H1 (cell line): ENCODE data around the gene SIX3. TPM values are rescaled to one million over a fixed set of nuclear protein-coding genes. Genes with fewer than 3 reads are reported as not detected.

Experiments
- CTCF ChIA-PET: fragments of 300-600 bp; sonication (Branson Sonifier 250); formaldehyde crosslinking; loops from one replicate; lab custom pipeline; 2021; ENCODE audit not compliant: partially characterized antibody; lab: Charles Lee
- POLR2A ChIA-PET: fragments of 300-600 bp; sonication (Branson Sonifier 250); formaldehyde crosslinking; loops from one replicate; lab custom pipeline; 2021; ENCODE audit warnings: inconsistent platforms; ENCODE audit not compliant: partially characterized antibody; lab: Charles Lee
- DNase-seq, 2 experiments: peaks; one replicate each; pipeline versions ENCODE4 v3.0.0 to v3.0.0-alpha.2; 2010 to 2022; ENCODE audit warnings: low spot score in 2 of 2, low read depth in 1 of 2, mixed read lengths in 1 of 2
- FAIRE-seq: peaks from 2 replicates; lab custom pipeline; 2011; peaks lifted over from hg19 to GRCh38; lab: Jason Lieb, UNC
- H2AFZ ChIP-seq: 2 replicates; pipeline ENCODE4 v1.8.1; 2012; ENCODE audit warnings: low read length, inconsistent platforms
- H2AK5ac ChIP-seq: 2 replicates; pipeline ENCODE4 v1.6.1; 2013; ENCODE audit warnings: low read depth, low read length
- H2BK120ac ChIP-seq: replicated peaks from 2 replicates; pipeline ENCODE3; 2013; ENCODE audit warnings: low read depth, low read length, inconsistent platforms
- H2BK12ac ChIP-seq: 2 replicates; pipeline ENCODE4 v1.6.1; 2013; ENCODE audit warnings: low read depth, low read length
- H2BK15ac ChIP-seq: 2 replicates; pipeline ENCODE4 v1.6.1; 2013; ENCODE audit warnings: low read length
- H2BK20ac ChIP-seq: 2 replicates; pipeline ENCODE4 v1.6.1; 2013; ENCODE audit warnings: low read length
- H2BK5ac ChIP-seq: 2 replicates; pipeline ENCODE4 v1.6.1; 2013; ENCODE audit warnings: low read depth, low read length
- H3K14ac ChIP-seq: 2 replicates; pipeline ENCODE4 v1.6.1; 2013; ENCODE audit warnings: inconsistent platforms; ENCODE audit not compliant: insufficient read length
- H3K18ac ChIP-seq: 2 replicates; pipeline ENCODE4 v1.6.1; 2013; ENCODE audit warnings: low read length; ENCODE audit errors: extremely low read depth
- H3K23ac ChIP-seq: 2 replicates; pipeline ENCODE4 v1.6.1; 2013; ENCODE audit warnings: inconsistent platforms; ENCODE audit not compliant: insufficient read length
- H3K23me2 ChIP-seq: 2 replicates; pipeline ENCODE4 v1.6.1; 2013; ENCODE audit warnings: low read depth, low read length
- H3K27ac ChIP-seq: 2 replicates; pipeline ENCODE4 v1.6.1; 2011; ENCODE audit warnings: low read depth, low read length, inconsistent platforms
- H3K27me3 ChIP-seq, 4 experiments: replicated peaks in 1 of 4; 1 replicate in 1 of 4; 2 replicates in 3 of 4; pipeline versions ENCODE4 v1.6.1 to v1.8.1; 2011 to 2013; ENCODE audit warnings: low read length in 3 of 4, mild to moderate bottlenecking in 3 of 4, inconsistent platforms in 2 of 4, mixed read lengths in 2 of 4, moderate library complexity in 1 of 4; ENCODE audit not compliant: control insufficient read depth in 3 of 4, insufficient read depth in 3 of 4; ENCODE audit errors: extremely low read depth in 1 of 4
- H3K36me3 ChIP-seq, 4 experiments: 2 replicates each; pipeline versions ENCODE4 v1.6.1 to v1.8.1; 2011 to 2013; ENCODE audit warnings: mild to moderate bottlenecking in 4 of 4, low read length in 3 of 4, moderate library complexity in 2 of 4, control low read depth in 1 of 4, inconsistent platforms in 1 of 4; ENCODE audit not compliant: insufficient read depth in 4 of 4, control insufficient read depth in 2 of 4
- H3K4ac ChIP-seq: replicated peaks from 2 replicates; pipeline ENCODE3; 2013; ENCODE audit warnings: low read length, low read depth, mixed read lengths, inconsistent platforms; ENCODE audit not compliant: insufficient read length
- H3K4me1 ChIP-seq, 4 experiments: replicated peaks in 1 of 4; 1 replicate in 1 of 4; 2 replicates in 3 of 4; pipeline versions ENCODE4 v1.6.1 to v1.8.1; 2011 to 2013; ENCODE audit warnings: low read length in 3 of 4, inconsistent platforms in 2 of 4, mixed read lengths in 1 of 4; ENCODE audit not compliant: insufficient read depth in 4 of 4, control insufficient read depth in 3 of 4
- H3K4me2 ChIP-seq, 2 experiments: 2 replicates each; pipeline versions ENCODE4 v1.6.1 to v1.8.1; 2011 to 2013; ENCODE audit warnings: low read depth in 2 of 2, low read length in 2 of 2, control low read depth in 1 of 2, inconsistent platforms in 1 of 2, mild to moderate bottlenecking in 1 of 2; ENCODE audit not compliant: insufficient read depth in 1 of 2
- H3K4me3 ChIP-seq, 4 experiments: fragments of 200-600, 300-600 bp in 1 of 4; sonication (generic), shearing (Covaris generic), sonication (Bioruptor Twin) in 1 of 4; 2 replicates each; pipeline versions ENCODE4 v1.5.1 to v1.8.1; 2011 to 2016; ENCODE audit warnings: low read length in 4 of 4, low read depth in 3 of 4, control low read depth in 2 of 4, inconsistent platforms in 2 of 4, mild to moderate bottlenecking in 2 of 4, mixed read lengths in 1 of 4, moderate library complexity in 1 of 4; ENCODE audit not compliant: insufficient read depth in 2 of 4; ENCODE audit errors: extremely low read depth in 1 of 4
- H3K56ac ChIP-seq: replicated peaks from 2 replicates; pipeline ENCODE3; 2013; ENCODE audit warnings: low read depth, mild to moderate bottlenecking, mixed read lengths, low read length, inconsistent platforms; ENCODE audit not compliant: insufficient read length
- H3K79me1 ChIP-seq: 2 replicates; pipeline ENCODE4 v1.6.1; 2013; ENCODE audit warnings: low read depth, low read length, control low read depth
- H3K79me2 ChIP-seq, 2 experiments: 2 replicates each; pipeline versions ENCODE4 v1.6.1 to v1.8.1; 2012 to 2013; ENCODE audit warnings: low read length in 2 of 2, mild to moderate bottlenecking in 2 of 2, inconsistent platforms in 1 of 2; ENCODE audit not compliant: insufficient read depth in 2 of 2, control insufficient read depth in 1 of 2
- H3K9ac ChIP-seq, 4 experiments: replicated peaks in 1 of 4; 1 replicate in 1 of 4; 2 replicates in 3 of 4; pipeline versions ENCODE4 v1.6.1 to v1.8.1; 2011 to 2013; ENCODE audit warnings: low read depth in 3 of 4, low read length in 3 of 4, control low read depth in 2 of 4, mild to moderate bottlenecking in 2 of 4, moderate library complexity in 2 of 4, inconsistent platforms in 1 of 4; ENCODE audit errors: extremely low read depth in 1 of 4
- H3K9me3 ChIP-seq, 2 experiments: 2 replicates each; pipeline versions ENCODE4 v1.6.1 to v1.8.1; 2012 to 2013; ENCODE audit warnings: mild to moderate bottlenecking in 2 of 2, moderate library complexity in 2 of 2, control low read depth in 1 of 2, inconsistent platforms in 1 of 2, low read depth in 1 of 2, low read length in 1 of 2, mixed read lengths in 1 of 2; ENCODE audit not compliant: insufficient read depth in 2 of 2
- H4K20me1 ChIP-seq, 2 experiments: replicated peaks in 1 of 2; 2 replicates each; pipeline versions ENCODE3 to v1.8.1; 2011 to 2013; ENCODE audit warnings: inconsistent platforms in 2 of 2, low read length in 2 of 2, mild to moderate bottlenecking in 1 of 2; ENCODE audit not compliant: insufficient read depth in 2 of 2, control insufficient read depth in 1 of 2
- H4K5ac ChIP-seq: 2 replicates; pipeline ENCODE4 v1.6.1; 2013; ENCODE audit warnings: low read length, low read depth, mixed read lengths, inconsistent platforms; ENCODE audit not compliant: insufficient read length
- H4K8ac ChIP-seq: 2 replicates; pipeline ENCODE4 v1.8.0; 2013; ENCODE audit warnings: mild to moderate bottlenecking, moderate library complexity, low read length, inconsistent platforms; ENCODE audit not compliant: insufficient read depth; ENCODE audit errors: extremely low read depth
- H4K91ac ChIP-seq: replicated peaks from 2 replicates; pipeline ENCODE3; 2013; ENCODE audit warnings: low read length, mixed read lengths, inconsistent platforms; ENCODE audit not compliant: insufficient read length
- BCL11A ChIP-seq, 2 experiments: IDR thresholded peaks; one replicate each; pipeline ENCODE4 v1.6.1; 2011; ENCODE audit warnings: low read depth in 2 of 2, low read length in 2 of 2, mild to moderate bottlenecking in 2 of 2
- CHD1 ChIP-seq: IDR thresholded peaks from 2 replicates; pipeline ENCODE4 v1.6.1; 2012; ENCODE audit warnings: low read depth, low read length, improper control_type of control experiment
- CREB1 ChIP-seq: IDR thresholded peaks from 2 replicates; pipeline ENCODE4 v1.6.1; 2012; ENCODE audit warnings: inconsistent platforms
- EGR1 ChIP-seq: IDR thresholded peaks from 2 replicates; pipeline ENCODE4 v1.6.1; 2011; ENCODE audit warnings: low read depth, low read length, borderline replicate concordance
- FOSL1 ChIP-seq: IDR thresholded peaks from 2 replicates; pipeline ENCODE4 v1.6.1; 2011; ENCODE audit warnings: mild to moderate bottlenecking, low read depth, low read length, moderate library complexity; ENCODE audit not compliant: insufficient read depth
- GABPA ChIP-seq: IDR thresholded peaks from 2 replicates; pipeline ENCODE4 v1.6.1; 2011; ENCODE audit warnings: mild to moderate bottlenecking, low read length, moderate library complexity, borderline replicate concordance; ENCODE audit not compliant: insufficient read depth
- KDM4A ChIP-seq: IDR thresholded peaks from one replicate; pipeline ENCODE4 v1.7.1; 2012; ENCODE audit warnings: low read depth, mild to moderate bottlenecking, moderate library complexity, low read length, inconsistent platforms; ENCODE audit not compliant: severe bottlenecking
- PHF8 ChIP-seq: fragments of 200-600 bp; sonication (generic); conservative IDR thresholded peaks from 2 replicates; pipeline ENCODE4 v1.7.1; 2012; ENCODE audit warnings: low read depth, mild to moderate bottlenecking, inconsistent platforms, low read length, moderate library complexity
- RAD21 ChIP-seq, 2 experiments: IDR thresholded peaks in 1 of 2; conservative IDR thresholded peaks in 1 of 2; 2 replicates each; pipeline ENCODE4 v1.6.1; 2011; ENCODE audit warnings: low read depth in 2 of 2, low read length in 2 of 2, improper control_type of control experiment in 1 of 2, inconsistent platforms in 1 of 2, mild to moderate bottlenecking in 1 of 2, moderate library complexity in 1 of 2
- TAF7 ChIP-seq: optimal IDR thresholded peaks from 2 replicates; pipeline ENCODE3; 2011; ENCODE audit warnings: low read depth, mild to moderate bottlenecking, inconsistent platforms, low read length, moderate library complexity, borderline replicate concordance
- WGBS, 2 experiments: shearing (Covaris generic) in 1 of 2; methylation state at CpG; one replicate each; pipeline versions ENCODE4 v1.1.6 to v1.1.7; 2013 to 2015; ENCODE audit warnings: low lambda C conversion rate in 2 of 2, mixed read lengths in 2 of 2, inconsistent platforms in 1 of 2, low coverage in 1 of 2, missing lambda C conversion rate in 1 of 2; ENCODE audit not compliant: insufficient replicate concordance in 2 of 2, insufficient coverage in 1 of 2, insufficient read length in 1 of 2; ENCODE audit errors: extremely low coverage in 1 of 2, missing lambda C conversion rate in 1 of 2; 5-methylcytosine and 5-hydroxymethylcytosine counted together
- polyA plus RNA-seq, 7 experiments: library from polyadenylated mRNA; depleted of rRNA in 3 of 7; stranded (reverse) in 5 of 7; unstranded in 2 of 7; fragments of >200 nt in 5 of 7; fragments of 200-250 nt in 2 of 7; gene quantifications; 1 replicate in 5 of 7; 2 replicates in 1 of 7; 4 replicates in 1 of 7; pipeline versions ENCODE4 v1.2.1 to v1.2.3, GENCODE V29; 2011 to 2013; ENCODE audit warnings: missing spikeins in 2 of 7, mixed read lengths in 2 of 7
- total RNA-seq: library from RNA; stranded (reverse); fragmentation: NEBNext Ultra II Directional; extraction: Animal tissue kit (Norgen Biotek cat#: 25700); gene quantifications from 2 replicates; pipeline ENCODE4 v1.2.1, GENCODE V29; 2021

SIX3 gene
- total and polyA plus RNA-seq, 2 of the 8 experiments (the other 6 are each of a cell fraction or from before 2014, with no cell fraction given): 0.02 to 0.19 TPM

GRCh38 chr2:44960871-44961270 lies 19.4 kb downstream of the SIX3 start:
- ChIA-PET POLR2A (no interaction called here), CTCF (interaction anchor here (1.7 to 9.8 kb wide), 2 partner anchors 9 to 293 kb away, joined by 4 to 214 read pairs; no protein-coding TSS in a partner anchor)
- H2BK12ac ChIP-seq: no peak overlapping the region
- no peak overlapping the region for H3K14ac ChIP-seq
- H3K4me2 ChIP-seq: no peak overlapping the region
- H4K8ac ChIP-seq: no peak overlapping the region
- no peak overlapping the region for H3K27ac ChIP-seq
- H2BK5ac ChIP-seq: no peak overlapping the region
- WGBS, 2 experiments: 89% methylated on average over 5 of the region's 5 CpGs; no CpG with 5 or more reads in 1 of the 2 experiments
- H3K9ac ChIP-seq: no peak overlapping the region
- no peak overlapping the region for H2AFZ ChIP-seq
- no peaks in the 10 kb centered on the region for H3K23me2 ChIP-seq
- no peak for DNase-seq
- H3K56ac ChIP-seq: no peak overlapping the region
- no peak overlapping the region for H2BK20ac ChIP-seq
- H3K4ac ChIP-seq: no peak overlapping the region
- FAIRE-seq: no peak
- no peak overlapping the region; the same call in none of the 2 replicates for H2BK15ac ChIP-seq
- H3K4me3 ChIP-seq: no peak overlapping the region
- peaks cover 0 to 23% (median 12%) of the 10 kb centered on the region in 4 experiments; a peak in 6 of 7 replicates for H3K27me3 ChIP-seq
- H3K36me3 ChIP-seq: no peaks in the 10 kb centered on the region
- H3K9me3 ChIP-seq: no peaks in the 10 kb centered on the region
- TF ChIP-seq CHD1 (no peak), FOSL1 (no peak), TAF7 (no peak), RAD21 (IDR thresholded peaks at IDR 0.05 in 1 of 2, conservative IDR thresholded peaks at IDR 0.05 in 1 of 2; ENCODE audit: low read depth in 2 of 2, low read length in 2 of 2) (no peak), CREB1 (no peak), GABPA (no peak), EGR1 (no peak), BCL11A (IDR thresholded peaks at IDR 0.05; ENCODE audit: low read depth in 2 of 2, low read length in 2 of 2) (no peak), KDM4A (no peak), PHF8 (no peak)
- no peak overlapping the region for H2BK120ac ChIP-seq
- no peaks in the 10 kb centered on the region for H3K79me1 ChIP-seq
- no peak overlapping the region for H2AK5ac ChIP-seq
- no peak overlapping the region for H3K23ac ChIP-seq
- H3K79me2 ChIP-seq: no peaks in the 10 kb centered on the region
- H4K91ac ChIP-seq: no peak overlapping the region
- peaks cover 0 to 6% (median 2%) of the 10 kb centered on the region in 4 experiments; a peak in 5 of 7 replicates for H3K4me1 ChIP-seq
- H4K20me1 ChIP-seq: no peaks in the 10 kb centered on the region
- H4K5ac ChIP-seq: no peak overlapping the region
- no peak overlapping the region for H3K18ac ChIP-seq
